Gastrocnemius medialis (tissue), 4 donors: Measurements from ENCODE around the gene MEPCE.

ENCODE experiments used
- CTCF ChIP-seq, 5 experiments: fragments of 450-650 bp in 3 of 5; fragments of 200-600 bp in 2 of 5; sonication (generic) in 2 of 5; IDR thresholded peaks in 4 of 5; conservative IDR thresholded peaks in 1 of 5; 1 replicate in 4 of 5; 2 replicates in 1 of 5; pipeline ENCODE4 v1.5.1; 2016 to 2019; ENCODE audit warnings: antibody characterized with exemption in 5 of 5, mild to moderate bottlenecking in 3 of 5, moderate library complexity in 3 of 5
- POLR2A ChIP-seq, 2 donors: fragments of 450-650 bp; IDR thresholded peaks; one replicate each; pipeline ENCODE4 v1.6.1; 2017; ENCODE audit warnings: antibody characterized with exemption in 2 of 2, mild to moderate bottlenecking in 2 of 2, moderate library complexity in 2 of 2

- no peak for TF ChIP-seq POLR2A (IDR thresholded peaks at IDR 0.05)
- peak; percentile 21 to 64 (median 52) for TF ChIP-seq CTCF (IDR thresholded peaks at IDR 0.05 in 4 of 5, conservative IDR thresholded peaks at IDR 0.05 in 1 of 5)
Observed at GRCh38 chr7:100465702-100466311, 36.2 kb downstream of the MEPCE start.
